ENCODE data around the gene ARL15. TPM values are rescaled to one million over a fixed set of nuclear protein-coding genes. Genes with fewer than 3 reads are reported as not detected.

ARL15 gene
- total RNA-seq, 1 experiment from 2014 or later, result 0.50 TPM

DNA sequence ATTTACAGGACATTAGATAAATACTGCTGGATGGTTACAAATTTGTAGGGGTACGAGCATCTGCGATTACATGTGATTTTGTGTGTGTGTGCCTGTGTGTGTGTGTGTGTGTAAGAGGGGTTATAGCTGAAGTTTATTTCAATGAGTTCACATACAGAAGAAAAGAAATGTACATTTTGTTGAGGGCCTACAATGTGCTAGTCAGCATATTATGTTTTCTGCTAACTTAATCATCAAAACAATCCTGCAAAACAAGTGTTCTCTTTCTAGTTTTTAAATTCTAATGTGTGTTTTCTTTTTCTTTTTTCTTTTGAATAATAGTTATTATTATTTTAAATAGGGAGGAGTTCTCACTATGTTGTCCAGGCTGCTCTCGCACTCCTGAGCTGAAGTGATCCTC, 305.7 kb downstream of the ARL15 start:
- Histone ChIP-seq H3K9me2 (ENCODE audit: insufficient read depth) (no peaks in the 10 kb centered on the region), H3K27me3 (ENCODE audit: insufficient read depth, low read depth) (no peaks in the 10 kb centered on the region), H3K4me2 (no peak overlapping the region), H3K36me3 (ENCODE audit: low read depth) (no peaks in the 10 kb centered on the region), H3K4me1 (replicated peaks; ENCODE audit: insufficient read depth) (no peaks in the 10 kb centered on the region), H3K4me3 (no peak overlapping the region), H4K20me1 (ENCODE audit: insufficient read depth) (no peaks in the 10 kb centered on the region), H3K27ac (no peak overlapping the region), H3K79me2 (ENCODE audit: low read depth) (no peaks in the 10 kb centered on the region), H2AFZ (no peak overlapping the region), H3F3A (ENCODE audit: insufficient read depth, low read depth) (no peaks in the 10 kb centered on the region), H3K9me3 (ENCODE audit: insufficient read depth, low read depth) (no peaks in the 10 kb centered on the region)
- BruUV-seq (replicated peaks), result no TSS peak
- intact Hi-C loops (cut with micrococcal nuclease; ENCODE audit: unreplicated experiment), result no loop called here
- ChIA-PET POLR2A (ENCODE audit: unreplicated experiment) (no interaction called here), CTCF (no interaction called here)
- no peak for DNase-seq
- TF ChIP-seq EZH2 (IDR thresholded peaks at IDR 0.05; ENCODE audit: low read depth), result no peak
- TF ChIP-seq, protein P1, sequence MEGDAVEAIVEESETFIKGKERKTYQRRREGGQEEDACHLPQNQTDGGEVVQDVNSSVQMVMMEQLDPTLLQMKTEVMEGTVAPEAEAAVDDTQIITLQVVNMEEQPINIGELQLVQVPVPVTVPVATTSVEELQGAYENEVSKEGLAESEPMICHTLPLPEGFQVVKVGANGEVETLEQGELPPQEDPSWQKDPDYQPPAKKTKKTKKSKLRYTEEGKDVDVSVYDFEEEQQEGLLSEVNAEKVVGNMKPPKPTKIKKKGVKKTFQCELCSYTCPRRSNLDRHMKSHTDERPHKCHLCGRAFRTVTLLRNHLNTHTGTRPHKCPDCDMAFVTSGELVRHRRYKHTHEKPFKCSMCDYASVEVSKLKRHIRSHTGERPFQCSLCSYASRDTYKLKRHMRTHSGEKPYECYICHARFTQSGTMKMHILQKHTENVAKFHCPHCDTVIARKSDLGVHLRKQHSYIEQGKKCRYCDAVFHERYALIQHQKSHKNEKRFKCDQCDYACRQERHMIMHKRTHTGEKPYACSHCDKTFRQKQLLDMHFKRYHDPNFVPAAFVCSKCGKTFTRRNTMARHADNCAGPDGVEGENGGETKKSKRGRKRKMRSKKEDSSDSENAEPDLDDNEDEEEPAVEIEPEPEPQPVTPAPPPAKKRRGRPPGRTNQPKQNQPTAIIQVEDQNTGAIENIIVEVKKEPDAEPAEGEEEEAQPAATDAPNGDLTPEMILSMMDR (conservative IDR thresholded peaks at IDR 0.05), result no peak

DNA sequence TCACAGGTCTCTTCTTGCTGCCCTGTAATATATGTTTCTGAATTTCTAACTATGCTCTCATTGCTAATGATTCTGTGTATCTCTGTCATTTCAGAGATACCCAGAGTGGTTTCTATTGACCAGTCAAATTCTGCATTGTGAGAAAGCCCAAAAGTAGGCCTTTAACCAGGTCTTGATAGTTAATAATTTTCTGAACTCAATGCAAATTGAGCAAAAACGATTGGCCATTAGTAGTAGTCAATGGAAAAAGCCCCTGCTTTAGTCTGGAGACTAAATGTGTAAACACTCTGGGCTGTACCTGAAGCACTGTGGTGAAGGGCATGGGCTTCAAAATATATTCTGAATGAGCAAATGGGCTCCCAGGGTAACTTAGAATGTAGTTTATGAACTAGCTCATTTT, 307.6 kb downstream of the ARL15 start:
- Histone ChIP-seq H4K20me1 (ENCODE audit: insufficient read depth) (no peaks in the 10 kb centered on the region), H3F3A (ENCODE audit: insufficient read depth, low read depth) (no peaks in the 10 kb centered on the region), H3K4me2 (no peak overlapping the region), H3K4me1 (replicated peaks; ENCODE audit: insufficient read depth) (no peaks in the 10 kb centered on the region), H3K4me3 (no peak overlapping the region), H3K36me3 (ENCODE audit: low read depth) (no peaks in the 10 kb centered on the region), H3K9me2 (ENCODE audit: insufficient read depth) (no peaks in the 10 kb centered on the region), H2AFZ (no peak overlapping the region), H3K9me3 (ENCODE audit: insufficient read depth, low read depth) (no peaks in the 10 kb centered on the region), H3K79me2 (ENCODE audit: low read depth) (no peaks in the 10 kb centered on the region), H3K27ac (no peak overlapping the region), H3K27me3 (ENCODE audit: insufficient read depth, low read depth) (no peaks in the 10 kb centered on the region)
- intact Hi-C loops (cut with micrococcal nuclease; ENCODE audit: unreplicated experiment), result no loop called here
- POLR2A ChIA-PET (ENCODE audit: unreplicated experiment), result no interaction called here
- no TSS peak for BruUV-seq (replicated peaks)
- CTCF ChIA-PET, result no interaction called here
- no peak for DNase-seq
- TF ChIP-seq, protein P1 (conservative IDR thresholded peaks at IDR 0.05), result no peak
- TF ChIP-seq EZH2 (IDR thresholded peaks at IDR 0.05; ENCODE audit: low read depth), result no peak

DNA sequence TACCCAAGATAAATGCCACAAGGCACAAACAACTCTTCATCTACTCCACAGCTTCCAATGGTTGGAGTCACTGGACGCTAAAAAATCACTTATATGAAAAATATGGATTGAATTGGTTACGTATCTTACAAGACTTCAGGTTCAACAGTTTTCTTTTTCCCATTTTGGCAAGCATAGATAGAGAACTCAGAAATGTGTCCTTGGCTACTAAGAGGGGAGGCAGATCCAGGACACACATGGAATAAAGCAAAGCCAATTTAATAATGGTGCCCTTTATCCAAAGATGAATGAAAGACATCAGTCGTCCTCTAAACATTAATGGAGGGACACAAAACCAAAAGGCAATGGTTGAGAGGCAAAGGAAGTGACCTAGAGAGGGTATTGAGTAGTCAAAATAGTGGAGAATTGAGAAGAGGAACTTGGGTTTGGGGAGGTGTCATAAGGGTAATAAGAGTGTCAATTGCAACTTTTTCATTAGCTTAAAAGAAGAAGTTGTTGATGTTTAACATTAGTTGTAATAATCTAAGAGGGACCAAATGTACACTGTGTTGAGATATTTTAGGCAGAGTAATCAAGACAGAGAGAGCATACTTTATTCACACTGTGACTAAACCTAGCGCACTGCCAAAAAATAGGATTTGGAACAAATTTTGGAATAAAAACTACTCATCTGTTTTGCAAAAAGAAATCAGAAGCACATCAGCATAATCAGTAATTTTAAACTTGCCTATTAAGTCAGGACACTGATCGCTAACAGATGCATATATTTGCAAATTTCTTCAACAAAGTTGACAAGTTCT, 308.2 kb downstream of the ARL15 start:
- BruUV-seq (replicated peaks), result no TSS peak

More for the DNA sequence above, 308.2 kb downstream of the ARL15 start:
- H3K27me3 ChIP-seq (ENCODE audit: insufficient read depth, low read depth), result no peaks in the 10 kb centered on the region
- no peaks in the 10 kb centered on the region for H3K36me3 ChIP-seq (ENCODE audit: low read depth)
- H3F3A ChIP-seq (ENCODE audit: insufficient read depth, low read depth), result no peaks in the 10 kb centered on the region
- no peaks in the 10 kb centered on the region for H3K79me2 ChIP-seq (ENCODE audit: low read depth)
- no peaks in the 10 kb centered on the region for H3K9me3 ChIP-seq (ENCODE audit: insufficient read depth, low read depth)
- no peaks in the 10 kb centered on the region for H3K4me1 ChIP-seq (replicated peaks; ENCODE audit: insufficient read depth)
- DNase-seq, result no peak
- H3K4me3 ChIP-seq, result no peak overlapping the region
- no peak overlapping the region for H2AFZ ChIP-seq
- H4K20me1 ChIP-seq (ENCODE audit: insufficient read depth), result no peaks in the 10 kb centered on the region
- CTCF ChIA-PET, result interaction anchor here (0.6 kb wide), 1 partner anchor 414 kb away, joined by 7 read pairs; no protein-coding TSS in a partner anchor
- no peak overlapping the region for H3K27ac ChIP-seq
- no peak overlapping the region for H3K4me2 ChIP-seq
- TF ChIP-seq, protein P1 (conservative IDR thresholded peaks at IDR 0.05), result no peak
- no peak for TF ChIP-seq EZH2 (IDR thresholded peaks at IDR 0.05; ENCODE audit: low read depth)
- POLR2A ChIA-PET (ENCODE audit: unreplicated experiment), result no interaction called here
- intact Hi-C loops (cut with micrococcal nuclease; ENCODE audit: unreplicated experiment), result no loop called here
- H3K9me2 ChIP-seq (ENCODE audit: insufficient read depth), result no peaks in the 10 kb centered on the region
